ENCODE data around the gene MEIOSIN.

The MEIOSIN gene

GRCh38 chr19:45778010-45778661 lies 44.9 kb downstream of the MEIOSIN start:
- DNase-seq (ENCODE audit: extremely low read depth in 1 of 2, low read depth in 1 of 2) = no peak

GRCh38 chr19:45779231-45780145 lies 46.2 kb downstream of the MEIOSIN start:
- DNase-seq (ENCODE audit: extremely low read depth in 1 of 2, low read depth in 1 of 2) = peak; percentile 40 to 58

GRCh38 chr19:45780146-45780447 lies 46.9 kb downstream of the MEIOSIN start:
- no peak for DNase-seq (ENCODE audit: extremely low read depth in 1 of 2, low read depth in 1 of 2)

GRCh38 chr19:45780448-45781213 lies 47.4 kb downstream of the MEIOSIN start:
- no peak for DNase-seq (ENCODE audit: extremely low read depth in 1 of 2, low read depth in 1 of 2)

- DNase-seq (ENCODE audit: extremely low read depth in 1 of 2, low read depth in 1 of 2) = no peak
Observed at GRCh38 chr19:45781214-45782161, 48.2 kb downstream of the MEIOSIN start.

GRCh38 chr19:45782162-45782691 lies 49.0 kb downstream of the MEIOSIN start, which contains the start of gene DMPK:
Gene DMPK, minus strand, starts transcription at chr19:45782490. Its CDS starts 138 bp downstream, at chr19:45782352.
- no peak for DNase-seq (ENCODE audit: extremely low read depth in 1 of 2, low read depth in 1 of 2)

- no peak for DNase-seq (ENCODE audit: extremely low read depth in 1 of 2, low read depth in 1 of 2)
Observed at GRCh38 chr19:45782820-45783785, 49.9 kb downstream of the MEIOSIN start.

- no peak for DNase-seq (ENCODE audit: extremely low read depth in 1 of 2, low read depth in 1 of 2)
Observed at GRCh38 chr19:45784096-45784495, 50.9 kb downstream of the MEIOSIN start.

- no peak for DNase-seq (ENCODE audit: extremely low read depth in 1 of 2, low read depth in 1 of 2)
Observed at GRCh38 chr19:45785097-45785496, 51.9 kb downstream of the MEIOSIN start.

- DNase-seq (ENCODE audit: extremely low read depth in 1 of 2, low read depth in 1 of 2) = no peak
Observed at GRCh38 chr19:45785781-45786532, 52.7 kb downstream of the MEIOSIN start.

GRCh38 chr19:45786533-45786894 lies 53.3 kb downstream of the MEIOSIN start:
- DNase-seq (ENCODE audit: extremely low read depth in 1 of 2, low read depth in 1 of 2) = no peak

GRCh38 chr19:45789035-45789786 lies 56.0 kb downstream of the MEIOSIN start:
- no peak for DNase-seq (ENCODE audit: extremely low read depth in 1 of 2, low read depth in 1 of 2)

GRCh38 chr19:45790942-45791341 lies 57.7 kb downstream of the MEIOSIN start:
- no peak for DNase-seq (ENCODE audit: extremely low read depth in 1 of 2, low read depth in 1 of 2)

- DNase-seq (ENCODE audit: extremely low read depth in 1 of 2, low read depth in 1 of 2) = no peak
Observed at GRCh38 chr19:45791744-45792469, 58.7 kb downstream of the MEIOSIN start.

- peak; percentile 99 for DNase-seq (ENCODE audit: extremely low read depth in 1 of 2, low read depth in 1 of 2)
Observed at GRCh38 chr19:45792470-45793177, 59.4 kb downstream of the MEIOSIN start, which contains the start of gene DMWD. Gene DMWD, minus strand, starts transcription at chr19:45792845. Its CDS starts 89 bp downstream, at chr19:45792756.

GRCh38 chr19:45793178-45793564 lies 59.9 kb downstream of the MEIOSIN start:
- no peak for DNase-seq (ENCODE audit: extremely low read depth in 1 of 2, low read depth in 1 of 2)
